HG03432 (cell line): ENCODE measurements around the gene NTRK2.

Experiments
- ATAC-seq: cut with Tn5 transposase; IDR thresholded peaks from one replicate; pipeline ENCODE4 v1.9.1; 2021; ENCODE audit warnings: mild to moderate bottlenecking, moderate library complexity; ENCODE audit not compliant: unreplicated experiment

NTRK2 gene

DNA sequence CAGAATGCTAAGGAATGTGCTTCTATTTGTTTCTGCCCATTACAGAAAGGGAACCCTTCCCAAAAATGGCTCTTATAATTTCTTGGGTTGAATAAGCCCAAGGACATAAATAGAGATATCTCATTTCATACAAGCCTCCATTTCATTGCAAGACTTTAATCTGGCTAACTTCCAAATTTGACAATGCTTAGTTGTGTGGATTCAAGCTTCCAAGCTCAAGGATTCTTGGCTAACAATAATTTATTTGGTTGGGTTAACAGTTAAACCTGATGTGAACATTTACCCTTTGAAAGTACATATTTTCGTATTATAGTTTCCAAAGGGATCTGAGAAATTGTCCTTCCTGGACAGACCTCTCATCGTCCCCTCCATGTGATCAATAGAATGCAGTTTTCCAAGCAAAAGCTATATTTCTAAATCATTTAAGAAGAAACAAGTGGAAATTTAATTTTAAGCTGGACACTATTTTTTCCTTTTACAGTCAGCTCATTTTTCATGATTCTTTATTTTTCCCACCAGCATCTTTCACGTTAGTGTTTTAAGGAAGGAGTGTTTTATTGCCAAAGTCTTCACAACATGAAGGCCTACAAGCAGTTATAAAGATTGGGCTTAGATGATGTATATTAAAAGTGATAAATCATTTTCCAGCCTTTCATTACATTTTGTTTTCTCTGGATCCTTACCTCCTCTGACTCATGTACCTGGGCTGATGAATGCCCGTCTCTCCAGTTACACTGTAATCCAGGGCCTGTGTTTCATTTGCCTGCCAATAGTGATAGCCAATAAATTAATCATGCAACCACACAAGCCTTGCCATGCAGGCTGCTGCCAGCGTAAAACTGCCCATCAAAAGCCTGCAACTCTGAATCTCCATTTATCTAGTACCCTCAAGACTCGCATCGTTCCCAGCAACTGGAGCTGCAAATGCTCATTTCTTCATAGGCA lies 176.7 kb downstream of the NTRK2 start:
- ATAC-seq, result no peak

DNA sequence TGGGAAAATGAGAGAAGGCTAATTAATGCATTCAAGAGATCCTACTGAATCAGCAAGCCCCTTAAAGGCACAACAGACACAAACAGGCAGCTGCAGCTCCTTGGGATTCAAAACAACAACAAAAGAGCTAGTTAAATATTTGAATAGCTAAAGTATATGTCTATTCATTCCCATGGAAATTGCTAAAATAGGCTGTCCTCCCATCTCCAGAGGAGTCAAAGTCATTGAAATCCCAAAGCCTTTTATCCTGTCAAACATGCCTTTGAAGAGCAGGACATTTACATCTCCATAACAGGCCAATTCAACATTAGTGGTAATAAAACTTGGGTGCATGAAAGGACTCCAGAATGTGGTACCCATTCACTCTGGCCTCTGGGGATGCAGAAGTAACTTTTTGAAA lies 177.4 kb downstream of the NTRK2 start:
- ATAC-seq, result no peak

- no peak for ATAC-seq
Observed at GRCh38 chr9:84849049-84849448, 179.5 kb downstream of the NTRK2 start.

DNA sequence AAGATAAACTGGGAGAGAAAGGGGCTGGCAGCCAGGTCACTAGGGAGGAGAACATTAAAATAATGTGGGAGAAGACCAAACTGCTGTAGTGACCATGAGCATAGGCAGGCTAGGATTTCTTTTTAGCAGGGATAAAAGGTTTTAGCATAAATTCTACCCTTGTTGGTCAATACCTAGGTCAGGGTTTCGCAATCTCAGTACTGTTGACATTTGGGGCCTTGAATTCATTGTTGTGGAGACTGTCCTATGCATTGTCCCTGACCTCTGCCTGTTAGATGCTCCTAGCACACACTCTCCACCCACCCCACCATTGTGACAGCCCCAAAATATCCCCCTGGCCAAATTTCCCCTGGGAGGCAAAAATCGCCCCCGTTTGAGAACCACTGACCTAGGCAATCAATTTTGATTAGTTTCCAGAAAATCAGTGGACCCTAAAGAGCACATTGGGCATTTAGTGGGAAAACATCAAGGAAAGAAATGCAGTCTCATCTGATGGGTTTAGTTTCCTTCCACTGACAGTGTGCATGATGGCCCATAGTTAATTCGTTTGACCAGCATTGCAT lies 181.4 kb downstream of the NTRK2 start:
- ATAC-seq, result no peak

- no peak for ATAC-seq
Observed at GRCh38 chr9:84851935-84852585, 182.5 kb downstream of the NTRK2 start.

GRCh38 chr9:84852617-84853301 lies 183.2 kb downstream of the NTRK2 start:
- ATAC-seq, result no peak

GRCh38 chr9:84856181-84856632 lies 186.7 kb downstream of the NTRK2 start:
- ATAC-seq, result no peak

DNA sequence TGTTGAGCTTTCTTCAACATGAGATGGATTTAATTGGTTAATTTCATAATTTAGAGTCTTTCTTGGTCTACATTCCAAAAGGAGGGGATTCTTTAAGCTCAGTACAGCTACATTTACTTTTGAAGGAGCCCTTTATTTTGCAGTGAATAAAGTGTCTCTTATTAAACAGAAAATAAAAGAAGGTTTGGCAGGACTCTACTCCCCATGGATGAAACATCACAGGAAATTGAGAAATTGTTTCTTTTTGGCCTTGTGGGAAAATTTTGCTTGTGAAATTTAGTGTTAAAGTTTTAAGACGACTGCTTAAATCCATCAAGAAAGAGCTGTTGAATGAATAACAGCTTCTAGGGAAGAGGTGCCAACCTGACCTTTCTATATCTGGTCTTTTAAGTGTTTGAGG lies 187.7 kb downstream of the NTRK2 start:
- ATAC-seq, result no peak

DNA sequence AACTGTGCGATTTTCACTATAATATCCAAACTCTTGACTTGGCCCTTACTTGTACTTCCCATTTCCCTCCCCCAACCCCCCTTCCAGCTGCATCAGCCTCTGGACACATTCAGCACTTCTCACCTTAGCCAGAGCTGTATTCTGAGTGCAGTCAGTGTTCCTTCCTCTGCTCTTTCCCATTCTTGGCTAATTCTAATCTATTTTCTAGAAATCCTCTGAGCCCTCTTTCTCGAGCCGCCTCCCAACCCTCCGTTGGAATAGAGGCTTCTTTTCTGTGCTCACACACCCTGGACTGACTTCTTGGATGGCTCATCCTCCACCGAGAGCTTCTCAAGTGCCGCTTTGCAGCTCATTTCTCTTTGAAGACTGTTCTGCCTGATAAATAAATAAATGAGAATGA lies 188.8 kb downstream of the NTRK2 start:
- ATAC-seq, result no peak

DNA sequence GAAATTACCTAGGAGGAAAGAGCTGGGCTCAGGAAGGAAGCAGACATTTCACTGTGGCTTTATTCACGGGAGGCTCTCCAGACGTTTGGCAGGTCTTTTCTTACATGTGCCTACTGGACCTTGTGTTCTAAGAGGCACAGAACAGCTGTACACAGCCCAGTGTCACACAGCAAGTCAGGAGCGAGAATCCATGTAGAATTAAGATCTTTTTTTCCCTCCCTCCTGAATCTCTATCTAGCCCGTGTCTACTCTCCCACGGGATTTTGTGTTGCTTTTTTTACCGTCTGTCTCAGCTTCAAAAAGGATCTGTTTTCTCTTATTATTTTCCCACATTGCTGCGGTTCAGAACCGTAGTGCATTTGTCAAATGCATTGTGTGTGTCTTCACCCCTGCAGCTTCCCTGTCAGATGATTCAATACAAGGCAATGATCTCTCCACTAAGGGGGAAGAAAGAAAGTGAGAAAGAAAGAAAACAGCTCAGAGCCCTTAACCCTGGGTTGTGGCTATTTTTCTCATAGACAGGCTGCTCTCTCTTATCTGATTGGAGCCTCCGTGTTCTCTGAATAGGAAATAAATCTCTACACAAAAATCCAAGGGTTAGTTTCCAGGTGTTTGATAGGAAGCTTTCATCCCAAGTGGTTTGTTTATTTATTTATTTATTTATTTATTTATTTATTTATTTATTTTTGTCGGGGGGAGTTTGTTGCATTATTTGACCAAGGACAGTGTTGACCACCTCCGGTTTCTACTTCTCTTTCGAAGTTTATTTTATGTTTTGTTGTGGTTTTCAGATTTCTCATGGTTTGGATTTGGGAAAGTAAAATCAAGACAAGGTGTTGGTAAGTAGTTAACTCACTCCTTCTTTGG lies 191.0 kb downstream of the NTRK2 start:
- no peak for ATAC-seq

- no peak for ATAC-seq
Observed at GRCh38 chr9:84861455-84861854, 191.9 kb downstream of the NTRK2 start.

DNA sequence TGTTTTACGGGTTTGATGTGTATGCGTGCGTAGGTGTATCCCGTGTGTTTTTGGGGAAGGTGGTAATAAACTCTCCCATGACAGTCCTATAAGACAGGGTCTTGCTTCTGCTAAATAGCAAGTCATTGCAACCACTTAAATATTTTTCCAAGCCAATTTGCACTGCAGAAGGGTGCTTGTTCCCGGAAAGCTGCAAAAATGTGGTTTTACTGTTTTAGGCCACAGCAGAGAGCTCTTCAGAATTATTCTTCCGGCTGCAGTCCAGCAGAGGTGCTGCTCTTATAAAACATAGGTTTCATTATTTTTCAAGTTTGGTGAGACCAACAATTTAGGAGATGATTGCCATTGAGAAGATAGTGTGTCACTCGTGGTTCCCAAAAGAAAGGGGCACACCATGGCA lies 192.8 kb downstream of the NTRK2 start:
- no peak for ATAC-seq

DNA sequence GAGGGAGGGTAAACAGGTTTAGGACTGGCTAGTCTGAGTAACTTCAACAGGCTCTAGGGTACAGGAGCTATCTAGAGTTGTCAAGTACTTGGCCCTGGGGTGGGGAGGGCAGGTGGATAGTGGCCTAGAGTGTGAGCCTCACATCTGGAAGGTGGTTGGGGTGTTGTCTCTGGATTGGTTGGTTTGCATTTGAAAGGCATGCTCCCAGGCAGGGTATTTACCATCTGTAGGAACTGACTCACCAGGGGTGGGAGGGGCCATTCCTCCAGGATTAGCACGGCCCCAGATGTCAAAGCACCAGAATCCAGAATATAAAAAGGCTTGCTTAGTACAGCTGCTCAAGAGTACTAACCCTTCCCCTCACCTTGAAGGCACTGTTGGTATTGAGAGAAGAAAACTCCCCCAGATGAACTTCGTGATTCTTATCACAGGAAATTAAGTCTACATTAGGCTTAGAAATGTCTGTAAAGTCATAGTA lies 193.3 kb downstream of the NTRK2 start:
- no peak for ATAC-seq

DNA sequence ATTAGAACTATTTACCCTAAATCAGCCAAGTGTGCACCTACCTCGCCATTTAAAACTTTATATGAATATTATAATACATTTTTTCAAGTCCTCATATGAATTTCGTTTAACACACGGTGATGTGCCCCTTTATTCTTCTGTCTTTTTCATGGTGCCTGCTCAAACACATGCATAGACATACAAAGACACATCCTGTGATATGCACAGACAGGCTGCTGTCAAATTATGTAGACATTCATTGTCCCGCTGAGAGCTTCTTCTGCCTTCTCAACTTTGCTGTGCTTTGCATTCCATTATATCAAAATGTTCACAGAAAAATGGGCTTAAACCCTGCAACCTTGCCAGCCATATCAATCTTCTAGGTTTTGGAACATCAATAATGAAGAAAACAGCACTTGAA lies 193.8 kb downstream of the NTRK2 start:
- ATAC-seq, result no peak

GRCh38 chr9:84866396-84867175 lies 197.1 kb downstream of the NTRK2 start:
- ATAC-seq, result no peak

GRCh38 chr9:84867186-84867585 lies 197.7 kb downstream of the NTRK2 start:
- ATAC-seq, result no peak

- no peak for ATAC-seq
Observed at GRCh38 chr9:84869091-84869490, 199.6 kb downstream of the NTRK2 start.

- ATAC-seq, result no peak
Observed at GRCh38 chr9:84871983-84872382, 202.5 kb downstream of the NTRK2 start.

DNA sequence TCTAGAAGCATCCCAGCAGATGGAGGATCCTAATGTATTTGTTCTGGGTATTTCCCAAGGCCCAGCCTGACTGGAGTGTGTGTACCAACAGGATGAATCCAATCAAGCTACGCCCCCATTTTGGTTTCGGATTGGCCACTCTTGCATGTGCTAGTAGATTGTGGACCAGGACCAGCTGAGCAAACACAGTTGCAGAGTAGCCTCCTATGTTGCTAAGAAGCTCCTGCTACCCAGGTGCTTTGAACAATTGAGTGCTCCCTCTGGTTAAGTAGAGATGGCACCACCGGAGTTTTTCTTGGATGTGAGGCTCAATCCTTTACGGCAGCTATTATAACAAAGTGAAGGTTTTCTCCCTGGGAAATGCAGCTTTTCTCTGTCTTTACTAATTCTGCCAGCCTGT lies 204.5 kb downstream of the NTRK2 start:
- ATAC-seq, result no peak
